ENCODE data around the gene GTF2B. TPM values are rescaled to one million over a fixed set of nuclear protein-coding genes. Genes with fewer than 3 reads are reported as not detected.

Gene GTF2B
- total RNA-seq, 1 experiment from 2014 or later: 31.8 TPM

DNA sequence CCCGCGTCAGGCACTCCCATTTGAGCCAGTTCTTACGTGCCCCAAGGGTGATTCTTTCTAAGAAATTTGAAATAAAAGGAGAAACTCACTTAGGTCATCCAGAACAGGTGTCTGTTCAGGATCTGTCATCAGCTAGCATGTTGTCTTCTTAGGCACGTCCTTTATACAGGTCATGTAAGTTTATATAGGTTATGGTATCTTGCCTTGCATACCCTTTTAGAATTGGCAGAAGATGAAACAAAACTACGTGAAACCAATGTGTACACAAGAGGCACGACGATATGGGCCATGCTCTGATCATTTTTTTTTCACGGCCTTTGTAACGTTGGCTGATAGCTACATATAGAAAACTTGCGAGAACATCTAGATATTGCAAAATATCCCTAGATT, 579 bp upstream of the GTF2B start:
- Histone ChIP-seq H3K4me1 (ENCODE audit: control insufficient read depth in 1 of 2, insufficient read depth in 2 of 2, low read length in 2 of 2) (peaks cover 9 to 23% of the 10 kb centered on the region in 2 experiments; a peak in 3 of 4 replicates), H3K9ac (ENCODE audit: low read length) (peak overlapping the region; percentile 76), H3K4me3 (replicated peaks in 1 of 2; ENCODE audit: low read depth in 1 of 2, low read length in 2 of 2) (peak overlapping the region; percentile 84 to 93), H3K9me3 (ENCODE audit: control insufficient read depth in 1 of 2, insufficient read depth in 1 of 2, low read depth in 1 of 2, low read length in 2 of 2) (no peaks in the 10 kb centered on the region), H3K27me3 (ENCODE audit: insufficient read depth, low read length) (no peaks in the 10 kb centered on the region), H3K79me2 (ENCODE audit: insufficient read depth, low read length) (peaks cover 44% of the 10 kb centered on the region), H3K27ac (ENCODE audit: low read depth, low read length) (peak overlapping the region; percentile 75), H2AFZ (ENCODE audit: low read depth, low read length, poor library complexity, severe bottlenecking) (peak overlapping the region; percentile 87), H3K4me2 (ENCODE audit: low read length) (peak overlapping the region; percentile 78), H4K20me1 (ENCODE audit: insufficient read depth) (no peaks in the 10 kb centered on the region), H3K9me2 (ENCODE audit: insufficient read depth) (no peaks in the 10 kb centered on the region), H3K36me3 (ENCODE audit: control insufficient read depth in 1 of 2, insufficient read depth in 2 of 2, low read length in 2 of 2) (peaks cover 0 to 8% of the 10 kb centered on the region in 2 experiments; a peak in 2 of 4 replicates)
- BruUV-seq (replicated peaks): no TSS peak
- RAD21 ChIA-PET (ENCODE audit: low non-redundant PET in 1 of 2, low total read pairs in 2 of 2, uncharacterized antibody in 2 of 2, unreplicated experiment in 2 of 2): no interaction called here
- DNase-seq (ENCODE audit: low read depth, low spot score) (no peak), ATAC-seq (no peak)
- intact Hi-C loops (cut with micrococcal nuclease): no loop called here
- POLR2A ChIA-PET: interaction anchor here (1.0 to 3.0 kb wide), 11 partner anchors 10 to 208 kb away, joined by 3 to 15 read pairs (median 6); partner anchors contain the start of gene PKN2
- TF ChIP-seq, protein P1, sequence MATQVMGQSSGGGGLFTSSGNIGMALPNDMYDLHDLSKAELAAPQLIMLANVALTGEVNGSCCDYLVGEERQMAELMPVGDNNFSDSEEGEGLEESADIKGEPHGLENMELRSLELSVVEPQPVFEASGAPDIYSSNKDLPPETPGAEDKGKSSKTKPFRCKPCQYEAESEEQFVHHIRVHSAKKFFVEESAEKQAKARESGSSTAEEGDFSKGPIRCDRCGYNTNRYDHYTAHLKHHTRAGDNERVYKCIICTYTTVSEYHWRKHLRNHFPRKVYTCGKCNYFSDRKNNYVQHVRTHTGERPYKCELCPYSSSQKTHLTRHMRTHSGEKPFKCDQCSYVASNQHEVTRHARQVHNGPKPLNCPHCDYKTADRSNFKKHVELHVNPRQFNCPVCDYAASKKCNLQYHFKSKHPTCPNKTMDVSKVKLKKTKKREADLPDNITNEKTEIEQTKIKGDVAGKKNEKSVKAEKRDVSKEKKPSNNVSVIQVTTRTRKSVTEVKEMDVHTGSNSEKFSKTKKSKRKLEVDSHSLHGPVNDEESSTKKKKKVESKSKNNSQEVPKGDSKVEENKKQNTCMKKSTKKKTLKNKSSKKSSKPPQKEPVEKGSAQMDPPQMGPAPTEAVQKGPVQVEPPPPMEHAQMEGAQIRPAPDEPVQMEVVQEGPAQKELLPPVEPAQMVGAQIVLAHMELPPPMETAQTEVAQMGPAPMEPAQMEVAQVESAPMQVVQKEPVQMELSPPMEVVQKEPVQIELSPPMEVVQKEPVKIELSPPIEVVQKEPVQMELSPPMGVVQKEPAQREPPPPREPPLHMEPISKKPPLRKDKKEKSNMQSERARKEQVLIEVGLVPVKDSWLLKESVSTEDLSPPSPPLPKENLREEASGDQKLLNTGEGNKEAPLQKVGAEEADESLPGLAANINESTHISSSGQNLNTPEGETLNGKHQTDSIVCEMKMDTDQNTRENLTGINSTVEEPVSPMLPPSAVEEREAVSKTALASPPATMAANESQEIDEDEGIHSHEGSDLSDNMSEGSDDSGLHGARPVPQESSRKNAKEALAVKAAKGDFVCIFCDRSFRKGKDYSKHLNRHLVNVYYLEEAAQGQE (IDR thresholded peaks at IDR 0.05; ENCODE audit: low read depth): no peak
- TF ChIP-seq POLR2AphosphoS5 (IDR thresholded peaks at IDR 0.05; ENCODE audit: low read depth, low read length) (no peak), POLR2A (IDR thresholded peaks at IDR 0.05; ENCODE audit: borderline replicate concordance, extremely low read depth, insufficient read depth, insufficient read length) (no peak), SRF (IDR thresholded peaks at IDR 0.05; ENCODE audit: low read depth) (no peak), EGR1 (IDR thresholded peaks at IDR 0.05; ENCODE audit: low read depth) (no peak), YY1 (IDR thresholded peaks at IDR 0.05; ENCODE audit: extremely low read depth, insufficient replicate concordance, low read depth, low read length) (no peak), ELF1 (IDR thresholded peaks at IDR 0.05; ENCODE audit: borderline replicate concordance, low read depth) (no peak), ZBTB33 (IDR thresholded peaks at IDR 0.05; ENCODE audit: extremely low read depth, insufficient replicate concordance, low read length) (no peak), ZNF274 (IDR thresholded peaks at IDR 0.05; ENCODE audit: low read depth, low read length) (no peak), CEBPB (IDR thresholded peaks at IDR 0.05; ENCODE audit: low read depth) (no peak), SIN3A (IDR thresholded peaks at IDR 0.05; ENCODE audit: low read depth) (no peak), SP1 (IDR thresholded peaks at IDR 0.05; ENCODE audit: low read depth) (no peak), MAX (IDR thresholded peaks at IDR 0.05) (no peak), RAD21 (IDR thresholded peaks at IDR 0.05; ENCODE audit: low read depth) (no peak), ATF3 (IDR thresholded peaks at IDR 0.05) (no peak)
- CTCF ChIA-PET: interaction anchor here (1.9 kb wide), 1 partner anchor 14 kb away, joined by 9 read pairs; no protein-coding TSS in a partner anchor
